ENCODE results near the gene CDT1.
"Not testable (repeated sequence)": the region's sequence is repeated elsewhere in the genome, so short reads cannot be mapped to it uniquely, and the experiment has no call there.

CDT1 gene

DNA sequence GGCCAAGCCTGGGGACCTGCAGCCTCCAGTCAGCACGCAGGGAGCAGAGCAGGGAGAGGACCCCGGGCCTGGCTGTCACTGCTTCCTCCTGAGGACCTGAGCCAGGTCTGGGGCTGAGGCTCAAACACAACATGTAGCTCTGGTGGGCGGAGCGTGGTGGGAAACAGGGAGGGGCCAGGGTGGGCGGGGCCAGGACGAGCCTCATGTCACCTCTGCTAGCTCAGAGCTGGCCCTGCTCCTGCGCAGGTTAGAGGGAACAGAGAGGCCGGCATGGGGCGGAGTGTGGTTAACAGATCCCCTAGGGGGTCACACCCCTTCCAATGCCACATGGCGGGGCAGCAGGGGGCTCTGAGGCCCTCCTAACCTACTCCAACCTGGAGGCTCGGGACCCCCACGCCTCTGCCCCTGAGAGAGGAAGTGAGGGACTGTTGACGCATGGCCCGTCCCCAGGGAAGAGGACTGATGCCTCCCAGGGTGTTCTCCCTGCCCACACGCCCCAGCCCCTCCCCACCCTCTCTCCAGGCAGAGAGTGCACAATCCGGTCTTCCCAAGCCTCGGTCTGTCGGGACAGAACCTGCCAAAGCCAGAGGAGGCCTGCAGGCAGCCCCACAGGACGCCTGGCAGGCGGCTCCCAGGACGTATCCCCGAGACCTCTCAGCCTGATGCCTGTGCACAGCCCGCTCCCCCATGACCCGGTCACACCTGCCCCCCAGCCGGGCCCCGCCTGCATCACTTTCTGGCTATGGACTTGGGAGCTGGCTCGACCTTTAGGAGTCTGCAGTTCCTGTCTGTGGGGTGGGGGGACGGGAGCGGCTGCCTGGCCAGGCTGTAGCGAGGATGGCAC lies 33.8 kb upstream of the CDT1 start:
- no peak for DNase-seq

DNA sequence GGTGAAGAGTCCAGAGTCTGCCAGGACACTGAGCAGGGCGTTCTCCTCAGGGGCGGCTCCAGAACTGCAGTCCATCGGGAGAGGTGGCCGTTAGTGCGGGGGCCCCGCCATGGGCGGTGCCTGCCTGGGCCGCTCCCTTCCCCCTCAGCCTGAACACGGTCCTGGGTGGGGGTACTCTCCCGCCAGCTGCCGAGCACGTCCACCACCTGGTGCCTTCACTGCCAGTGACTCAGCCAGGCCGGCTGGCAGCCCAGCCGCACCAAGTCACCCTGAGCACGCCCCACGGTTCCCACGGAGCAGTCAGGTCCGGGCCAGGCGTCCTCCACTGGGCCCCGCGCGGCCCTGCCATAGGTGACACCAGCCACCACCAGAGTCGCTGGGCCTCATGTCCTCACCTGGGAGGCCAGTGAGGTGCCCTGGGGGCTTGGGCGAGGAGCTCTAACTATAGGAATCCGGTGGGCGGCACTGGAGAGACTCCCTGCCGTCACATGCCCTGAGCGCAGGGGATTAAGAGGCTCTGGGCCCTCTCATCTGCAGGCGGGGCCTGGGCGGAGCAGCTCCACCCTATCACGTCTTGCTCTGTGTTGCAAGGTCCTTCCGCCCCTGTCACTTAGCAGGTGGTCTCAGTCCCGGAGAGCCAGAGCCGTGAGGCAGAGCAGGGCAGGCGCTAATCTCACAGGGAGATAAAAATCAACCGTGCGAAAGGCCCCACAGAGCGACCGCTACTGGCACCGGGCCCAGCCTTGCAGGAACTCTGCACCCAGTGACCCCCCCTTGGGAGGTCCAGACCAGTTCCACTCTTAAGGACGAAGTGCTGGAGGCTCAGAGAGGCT lies 32.9 kb upstream of the CDT1 start:
- no peak for DNase-seq

GRCh38 chr16:88771294-88771772 lies 32.3 kb upstream of the CDT1 start:
- DNase-seq: no peak

GRCh38 chr16:88771781-88772180 lies 31.8 kb upstream of the CDT1 start:
- not testable (repeated sequence) for DNase-seq

- no peak for DNase-seq
Measured at GRCh38 chr16:88772871-88773811, 30.4 kb upstream of the CDT1 start.

DNA sequence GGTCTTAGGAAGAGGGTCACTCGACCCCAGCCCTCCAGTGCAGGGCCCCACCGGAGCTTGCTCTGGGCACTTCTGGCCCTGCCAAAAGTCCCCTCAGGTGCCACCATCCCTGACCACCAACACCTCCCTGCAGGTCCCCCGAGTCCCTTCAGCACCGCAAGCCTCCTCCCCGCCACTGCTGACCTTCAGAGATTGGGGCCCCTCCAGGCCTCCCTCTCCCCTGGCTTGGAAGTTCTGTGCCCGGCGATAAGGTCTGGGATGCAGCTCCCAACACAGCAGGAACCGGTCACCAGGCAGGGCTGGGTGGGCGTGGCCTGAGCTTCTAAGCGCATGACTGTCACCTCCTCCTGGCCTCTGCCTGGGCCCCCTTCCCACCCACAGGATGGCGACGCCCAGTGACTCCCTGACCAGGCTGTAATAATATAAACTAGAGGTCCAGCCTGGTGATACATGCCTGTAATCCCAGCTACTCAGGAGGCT lies 29.7 kb upstream of the CDT1 start:
- DNase-seq: no peak

- no peak for DNase-seq
Measured at GRCh38 chr16:88774544-88775393, 28.8 kb upstream of the CDT1 start.

- no peak for DNase-seq
Measured at GRCh38 chr16:88775825-88776224, 27.8 kb upstream of the CDT1 start.

- DNase-seq: no peak
Measured at GRCh38 chr16:88777471-88778270, 25.9 kb upstream of the CDT1 start.

DNA sequence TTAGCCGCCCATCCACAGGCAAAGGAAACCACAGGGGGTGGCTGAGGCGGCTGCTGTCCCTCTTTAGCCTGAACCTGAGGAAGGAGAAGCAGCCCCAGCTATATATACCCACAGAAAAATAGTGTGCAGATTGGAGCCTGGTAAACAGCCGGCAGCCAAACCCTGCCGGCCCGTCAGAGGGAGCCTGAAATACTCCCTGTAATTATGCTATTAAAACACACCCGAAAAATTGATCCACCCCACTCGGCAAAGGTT lies 25.4 kb upstream of the CDT1 start:
- no peak for DNase-seq

DNA sequence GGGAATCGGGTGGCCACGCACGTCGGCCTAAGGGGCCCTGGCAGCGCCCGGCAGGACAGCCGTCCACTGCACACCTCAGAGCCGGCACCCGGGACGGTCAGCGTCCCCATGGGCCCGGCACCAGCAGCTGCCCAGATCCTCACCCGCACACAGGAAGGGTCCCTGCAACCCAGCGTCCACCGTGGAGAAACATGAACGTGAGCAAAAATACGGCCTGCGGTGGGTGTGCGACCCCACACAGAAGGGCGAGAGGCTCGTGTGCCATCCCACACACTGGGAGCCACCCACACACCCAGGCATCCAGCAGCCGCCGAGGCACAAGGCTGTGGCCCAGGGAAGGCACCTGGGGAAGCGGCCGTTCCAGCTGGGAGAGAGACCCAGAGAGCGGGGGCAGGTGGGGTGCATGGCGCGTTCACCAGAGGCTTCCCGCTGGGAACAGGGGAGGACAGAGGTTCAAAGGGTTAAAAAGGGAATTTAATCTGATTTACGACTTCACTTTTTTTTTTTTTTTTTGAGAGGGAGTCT lies 25.0 kb upstream of the CDT1 start:
- no peak for DNase-seq

DNA sequence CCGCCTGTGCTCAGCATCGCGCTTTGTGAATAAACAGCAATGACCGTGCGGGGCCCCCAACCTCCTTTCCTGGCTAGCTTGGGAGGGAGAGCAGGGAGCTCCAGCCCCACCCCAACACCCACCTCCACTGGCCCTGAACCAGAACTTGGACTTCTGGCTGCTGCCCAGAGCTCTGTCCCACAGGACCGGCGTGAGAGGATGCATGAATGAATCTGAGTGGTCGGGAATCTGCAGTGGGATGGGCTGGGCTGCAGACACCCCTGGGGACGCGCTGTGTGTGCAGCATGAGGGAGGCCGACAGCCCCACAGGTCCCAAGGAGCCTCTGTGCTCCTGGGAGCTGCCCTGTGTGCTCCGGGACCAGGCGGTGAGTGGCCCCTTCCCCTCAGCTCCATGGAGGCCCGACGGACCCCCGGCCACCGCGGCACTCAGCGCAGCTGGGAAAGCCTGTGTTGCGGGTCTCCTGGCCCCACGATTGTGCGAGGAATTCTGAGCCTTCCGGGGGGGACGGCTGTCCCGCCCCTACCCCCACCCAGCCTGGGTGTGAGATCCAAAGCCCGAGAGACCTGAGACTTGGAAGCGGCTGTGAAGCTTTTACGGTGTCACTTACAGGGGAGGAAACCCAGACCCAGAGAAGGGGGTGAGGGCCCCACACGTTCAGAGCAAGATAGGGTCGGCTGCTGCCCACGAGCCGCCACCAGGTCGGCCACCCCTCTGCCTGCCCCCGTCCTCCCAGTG lies 24.0 kb upstream of the CDT1 start:
- no peak for DNase-seq

DNA sequence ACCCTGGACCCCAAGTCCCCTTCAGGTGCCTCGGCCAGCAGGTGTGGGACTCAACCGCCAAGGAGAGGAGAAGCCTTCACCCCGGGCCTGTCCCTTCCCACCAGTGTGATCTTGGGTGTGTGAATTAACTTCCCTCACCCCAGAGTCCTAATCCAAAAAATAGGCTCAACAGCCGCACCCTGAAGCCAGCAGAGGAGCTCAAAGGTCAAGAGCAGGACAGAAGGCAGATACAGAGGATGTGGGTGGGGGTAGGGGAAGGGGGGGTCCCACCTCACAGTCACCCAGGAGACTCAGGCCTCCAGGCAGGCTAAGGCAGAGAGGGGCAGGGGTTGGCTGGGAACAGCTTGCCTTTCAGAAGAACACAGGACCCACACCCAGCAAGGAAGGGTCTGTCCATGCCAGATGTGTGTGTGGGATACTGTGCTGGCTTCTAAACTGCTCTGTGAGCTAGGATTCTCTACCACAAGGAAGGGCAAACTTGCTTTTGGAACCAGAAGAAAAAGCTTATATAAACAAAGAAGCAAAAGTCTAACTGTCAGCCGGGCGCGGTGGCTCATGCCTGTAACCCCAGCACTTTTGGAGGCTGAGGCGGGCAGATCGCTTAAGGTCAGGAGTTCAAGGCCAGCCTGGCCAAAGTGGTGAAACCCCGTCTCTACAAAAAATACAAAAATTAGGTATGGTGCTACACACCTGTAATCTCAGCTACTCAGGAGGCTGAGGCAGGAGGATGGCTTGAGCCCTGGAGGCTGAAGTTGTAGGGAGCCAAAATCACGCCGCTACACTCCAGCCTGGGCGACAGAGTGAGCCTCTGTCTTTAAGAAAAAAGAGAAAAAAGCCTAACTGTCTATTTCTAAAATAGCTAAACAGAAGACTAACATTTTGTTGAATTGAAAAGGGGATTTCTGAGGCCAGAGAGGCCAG lies 23.2 kb upstream of the CDT1 start:
- no peak for DNase-seq

DNA sequence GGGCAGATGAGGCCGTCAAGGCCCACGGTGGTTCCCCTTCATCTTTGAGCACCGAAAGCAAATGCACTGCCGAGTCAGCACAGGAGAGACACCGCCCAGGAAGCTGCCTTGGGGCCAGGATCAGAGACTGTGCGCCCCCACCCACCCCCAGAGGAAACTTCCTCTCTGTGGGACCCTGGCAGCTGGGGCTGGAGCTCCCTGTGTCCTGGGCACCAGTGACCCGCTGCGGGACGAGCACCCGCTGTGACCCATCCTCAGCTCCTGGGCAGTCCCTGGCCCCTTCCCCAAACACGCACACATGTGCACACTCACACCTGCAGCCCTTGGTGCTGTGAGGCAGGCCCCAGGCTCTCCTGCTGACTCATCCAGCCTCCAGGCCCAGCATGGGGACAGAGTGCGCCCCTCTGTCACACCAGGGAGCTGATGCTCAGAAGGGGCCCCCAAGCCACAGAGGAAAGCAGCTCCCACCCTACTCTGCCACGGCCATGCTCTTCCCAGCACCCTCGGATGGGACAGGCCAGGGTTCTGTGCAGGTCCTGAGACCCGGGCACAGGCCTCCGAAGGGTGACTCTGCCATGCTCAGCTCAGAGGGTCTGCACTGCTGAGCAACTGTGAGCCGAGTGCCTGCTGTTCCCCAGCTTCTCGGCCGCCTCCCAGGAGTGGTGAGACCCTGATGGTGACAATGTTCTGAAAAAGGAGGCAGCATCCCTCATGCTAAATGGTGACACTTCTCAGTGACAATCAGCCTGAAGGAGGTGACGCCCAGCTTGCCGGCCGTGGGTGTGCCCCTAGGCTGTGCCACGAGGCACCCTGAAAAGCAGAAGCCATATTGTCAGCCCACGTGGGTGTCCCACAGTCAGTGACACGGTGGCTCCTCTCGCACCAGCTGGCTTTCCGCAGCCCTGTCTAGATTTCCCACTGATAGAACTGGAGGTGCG lies 22.2 kb upstream of the CDT1 start:
- peak; percentile 91 for DNase-seq

- peak; percentile 93 for DNase-seq
Measured at GRCh38 chr16:88782454-88783390, 20.9 kb upstream of the CDT1 start.

DNA sequence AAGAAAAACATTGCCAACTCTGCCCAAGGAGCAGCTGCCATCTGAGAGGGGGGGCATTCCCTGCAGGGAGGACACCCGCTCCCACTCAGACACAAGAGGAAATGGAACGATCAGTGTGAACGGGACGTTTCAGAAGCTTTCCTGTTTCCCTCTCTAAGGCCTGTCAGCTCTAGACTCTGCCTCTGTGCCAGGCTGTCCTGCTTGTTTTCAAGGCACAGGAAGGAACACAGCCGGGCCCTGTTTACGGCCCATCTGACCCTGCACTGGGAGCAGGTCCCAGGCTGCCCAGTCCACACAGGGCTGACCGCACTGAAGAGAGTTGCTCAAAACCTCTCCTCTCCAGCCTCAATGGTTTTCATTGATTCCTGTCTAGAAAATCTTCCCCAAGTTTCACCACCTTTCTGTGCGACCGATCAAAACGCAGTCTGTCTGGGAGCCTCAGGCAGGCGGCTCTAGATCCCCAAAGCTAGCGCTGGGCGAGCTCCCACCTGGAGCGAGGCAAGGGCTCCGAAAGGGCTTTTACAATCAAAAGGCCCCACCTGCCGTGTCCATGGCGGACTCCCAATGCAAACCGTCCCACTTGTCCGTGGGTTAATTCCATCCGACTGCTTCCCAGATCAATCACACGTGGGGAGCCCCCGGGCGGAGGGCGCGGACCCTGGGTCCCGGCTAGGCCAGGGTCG lies 20.1 kb upstream of the CDT1 start:
- peak; percentile 74 for DNase-seq

Measured in activated effector memory CD4-positive, alpha-beta T cell treated with anti-CD3 and anti-CD28 coated beads, Interleukin-2, amount 50 U/mL, for 16 hours (primary cell).